ENCODE measurements around the gene CDKN2B-AS1.

GRCh38 chr9:21985964-21986667 lies 8.5 kb upstream of the CDKN2B-AS1 start:
- TF ChIP-seq, protein P1, sequence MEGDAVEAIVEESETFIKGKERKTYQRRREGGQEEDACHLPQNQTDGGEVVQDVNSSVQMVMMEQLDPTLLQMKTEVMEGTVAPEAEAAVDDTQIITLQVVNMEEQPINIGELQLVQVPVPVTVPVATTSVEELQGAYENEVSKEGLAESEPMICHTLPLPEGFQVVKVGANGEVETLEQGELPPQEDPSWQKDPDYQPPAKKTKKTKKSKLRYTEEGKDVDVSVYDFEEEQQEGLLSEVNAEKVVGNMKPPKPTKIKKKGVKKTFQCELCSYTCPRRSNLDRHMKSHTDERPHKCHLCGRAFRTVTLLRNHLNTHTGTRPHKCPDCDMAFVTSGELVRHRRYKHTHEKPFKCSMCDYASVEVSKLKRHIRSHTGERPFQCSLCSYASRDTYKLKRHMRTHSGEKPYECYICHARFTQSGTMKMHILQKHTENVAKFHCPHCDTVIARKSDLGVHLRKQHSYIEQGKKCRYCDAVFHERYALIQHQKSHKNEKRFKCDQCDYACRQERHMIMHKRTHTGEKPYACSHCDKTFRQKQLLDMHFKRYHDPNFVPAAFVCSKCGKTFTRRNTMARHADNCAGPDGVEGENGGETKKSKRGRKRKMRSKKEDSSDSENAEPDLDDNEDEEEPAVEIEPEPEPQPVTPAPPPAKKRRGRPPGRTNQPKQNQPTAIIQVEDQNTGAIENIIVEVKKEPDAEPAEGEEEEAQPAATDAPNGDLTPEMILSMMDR (tag by site-specific recombination; IDR thresholded peaks at IDR 0.05) = no peak
- TF ChIP-seq TCF7L2 (IDR thresholded peaks at IDR 0.05; ENCODE audit: borderline replicate concordance, low read depth, low read length) (no peak), PRDM1 (tag by site-specific recombination; IDR thresholded peaks at IDR 0.05) (no peak), YY2 (tag by site-specific recombination; IDR thresholded peaks at IDR 0.05) (no peak), ZNF626 (tag by site-specific recombination; IDR thresholded peaks at IDR 0.05) (no peak), ZNF354C (tag by site-specific recombination; IDR thresholded peaks at IDR 0.05; ENCODE audit: borderline replicate concordance, low read depth) (no peak), ZFP37 (tag by site-specific recombination; IDR thresholded peaks at IDR 0.05) (no peak), ZNF266 (tag by site-specific recombination; IDR thresholded peaks at IDR 0.05; ENCODE audit: low read depth) (no peak), ZNF518A (tag by site-specific recombination; conservative IDR thresholded peaks at IDR 0.05; ENCODE audit: low read depth) (no peak), ZNF510 (tag by site-specific recombination; IDR thresholded peaks at IDR 0.05; ENCODE audit: insufficient replicate concordance) (no peak), SETDB1 (IDR thresholded peaks at IDR 0.05; ENCODE audit: insufficient read length, low read length) (no peak), ZBTB21 (tag by site-specific recombination; IDR thresholded peaks at IDR 0.05) (no peak), KLF16 (tag by site-specific recombination; IDR thresholded peaks at IDR 0.05) (no peak)
- TF ChIP-seq, protein P2, sequence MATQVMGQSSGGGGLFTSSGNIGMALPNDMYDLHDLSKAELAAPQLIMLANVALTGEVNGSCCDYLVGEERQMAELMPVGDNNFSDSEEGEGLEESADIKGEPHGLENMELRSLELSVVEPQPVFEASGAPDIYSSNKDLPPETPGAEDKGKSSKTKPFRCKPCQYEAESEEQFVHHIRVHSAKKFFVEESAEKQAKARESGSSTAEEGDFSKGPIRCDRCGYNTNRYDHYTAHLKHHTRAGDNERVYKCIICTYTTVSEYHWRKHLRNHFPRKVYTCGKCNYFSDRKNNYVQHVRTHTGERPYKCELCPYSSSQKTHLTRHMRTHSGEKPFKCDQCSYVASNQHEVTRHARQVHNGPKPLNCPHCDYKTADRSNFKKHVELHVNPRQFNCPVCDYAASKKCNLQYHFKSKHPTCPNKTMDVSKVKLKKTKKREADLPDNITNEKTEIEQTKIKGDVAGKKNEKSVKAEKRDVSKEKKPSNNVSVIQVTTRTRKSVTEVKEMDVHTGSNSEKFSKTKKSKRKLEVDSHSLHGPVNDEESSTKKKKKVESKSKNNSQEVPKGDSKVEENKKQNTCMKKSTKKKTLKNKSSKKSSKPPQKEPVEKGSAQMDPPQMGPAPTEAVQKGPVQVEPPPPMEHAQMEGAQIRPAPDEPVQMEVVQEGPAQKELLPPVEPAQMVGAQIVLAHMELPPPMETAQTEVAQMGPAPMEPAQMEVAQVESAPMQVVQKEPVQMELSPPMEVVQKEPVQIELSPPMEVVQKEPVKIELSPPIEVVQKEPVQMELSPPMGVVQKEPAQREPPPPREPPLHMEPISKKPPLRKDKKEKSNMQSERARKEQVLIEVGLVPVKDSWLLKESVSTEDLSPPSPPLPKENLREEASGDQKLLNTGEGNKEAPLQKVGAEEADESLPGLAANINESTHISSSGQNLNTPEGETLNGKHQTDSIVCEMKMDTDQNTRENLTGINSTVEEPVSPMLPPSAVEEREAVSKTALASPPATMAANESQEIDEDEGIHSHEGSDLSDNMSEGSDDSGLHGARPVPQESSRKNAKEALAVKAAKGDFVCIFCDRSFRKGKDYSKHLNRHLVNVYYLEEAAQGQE (tag by site-specific recombination; IDR thresholded peaks at IDR 0.05) = no peak
